NCI-H510A treated with DMSO at 0.1 percent for 48 hours (cell line): ENCODE measurements around the gene TSPAN3.

Experiments
- DNase-seq: peaks from one replicate; lab custom pipeline; 2025; lab: John Stamatoyannopoulos, UW

Gene TSPAN3

GRCh38 chr15:77084436-77084835, 13.5 kb upstream of the TSPAN3 start:
- no peak for DNase-seq

GRCh38 chr15:77083381-77084160, 12.7 kb upstream of the TSPAN3 start:
- peak; percentile 85 for DNase-seq

GRCh38 chr15:77081971-77082370, 11.1 kb upstream of the TSPAN3 start:
- DNase-seq = no peak

GRCh38 chr15:77076323-77076915, 5.5 kb upstream of the TSPAN3 start:
- no peak for DNase-seq

GRCh38 chr15:77075528-77075927, 4.6 kb upstream of the TSPAN3 start:
- DNase-seq = no peak

- DNase-seq = no peak
These were observed 3.4 kb upstream of the TSPAN3 start for GRCh38 chr15:77074350-77074749.

- DNase-seq = no peak
These were observed 655 bp upstream of the TSPAN3 start for GRCh38 chr15:77071305-77072223.

- no peak for DNase-seq
These were observed 772 bp downstream of the TSPAN3 start for GRCh38 chr15:77070180-77070494.

GRCh38 chr15:77069521-77070121, 1.3 kb downstream of the TSPAN3 start:
- DNase-seq = peak; percentile 10

GRCh38 chr15:77068633-77069032, 2.3 kb downstream of the TSPAN3 start:
- DNase-seq = no peak

GRCh38 chr15:77067691-77068367, 3.1 kb downstream of the TSPAN3 start:
- DNase-seq = no peak

- peak; percentile 11 for DNase-seq
These were observed 3.8 kb downstream of the TSPAN3 start for GRCh38 chr15:77066971-77067690.

GRCh38 chr15:77064539-77065308, 6.2 kb downstream of the TSPAN3 start:
- no peak for DNase-seq

- DNase-seq = no peak
These were observed 6.8 kb downstream of the TSPAN3 start for GRCh38 chr15:77064063-77064462.

GRCh38 chr15:77063249-77063648, 7.7 kb downstream of the TSPAN3 start:
- DNase-seq = no peak

GRCh38 chr15:77060546-77060945, 10.4 kb downstream of the TSPAN3 start:
- no peak for DNase-seq

- no peak for DNase-seq
These were observed 11.0 kb downstream of the TSPAN3 start for GRCh38 chr15:77059786-77060361.

- no peak for DNase-seq
These were observed 12.4 kb downstream of the TSPAN3 start for GRCh38 chr15:77058468-77058867.

- no peak for DNase-seq
These were observed 13.2 kb downstream of the TSPAN3 start for GRCh38 chr15:77057685-77058084.

- no peak for DNase-seq
These were observed 13.8 kb downstream of the TSPAN3 start for GRCh38 chr15:77057072-77057471.
